Ramos (cell line): ENCODE measurements around the gene CHCHD6.

Experiments
- in situ Hi-C: fragments of 300-500 bp; cut with MboI; formaldehyde crosslinking; loops from one replicate; pipeline ENCODE4 v1.14.3; 2022; ENCODE audit warnings: low sequenced_read_pairs; ENCODE audit not compliant: unreplicated experiment

Gene CHCHD6

GRCh38 chr3:126692858-126693257, 11.2 kb upstream of the CHCHD6 start:
- in situ Hi-C loops = loop anchor here (25.0 kb wide), 1 partner anchor 744 kb away; no protein-coding TSS in a partner anchor

GRCh38 chr3:126693921-126694320, 10.1 kb upstream of the CHCHD6 start:
- in situ Hi-C loops = loop anchor here (25.0 kb wide), 1 partner anchor 743 kb away; no protein-coding TSS in a partner anchor

- in situ Hi-C loops = loop anchor here (25.0 kb wide), 1 partner anchor 741 kb away; no protein-coding TSS in a partner anchor
Measured at GRCh38 chr3:126696701-126697267, 7.3 kb upstream of the CHCHD6 start.

- in situ Hi-C loops = loop anchor here (25.0 kb wide), 1 partner anchor 738 kb away; no protein-coding TSS in a partner anchor
Measured at GRCh38 chr3:126699011-126699410, 5.0 kb upstream of the CHCHD6 start.

GRCh38 chr3:126704494-126705214, 614 bp downstream of the CHCHD6 start:
- in situ Hi-C loops = no loop called here

GRCh38 chr3:126706631-126707030, 2.6 kb downstream of the CHCHD6 start:
- in situ Hi-C loops = no loop called here

GRCh38 chr3:126711121-126711760, 7.2 kb downstream of the CHCHD6 start:
- in situ Hi-C loops = no loop called here

GRCh38 chr3:126713199-126713598, 9.2 kb downstream of the CHCHD6 start:
- in situ Hi-C loops = no loop called here

- in situ Hi-C loops = no loop called here
Measured at GRCh38 chr3:126714276-126714900, 10.3 kb downstream of the CHCHD6 start.

GRCh38 chr3:126714921-126715320, 10.9 kb downstream of the CHCHD6 start:
- in situ Hi-C loops = no loop called here

GRCh38 chr3:126715432-126715831, 11.4 kb downstream of the CHCHD6 start:
- in situ Hi-C loops = no loop called here

GRCh38 chr3:126716057-126716456, 12.0 kb downstream of the CHCHD6 start:
- in situ Hi-C loops = no loop called here

- in situ Hi-C loops = no loop called here
Measured at GRCh38 chr3:126718561-126719445, 14.8 kb downstream of the CHCHD6 start.

GRCh38 chr3:126720596-126720995, 16.6 kb downstream of the CHCHD6 start:
- in situ Hi-C loops = no loop called here

GRCh38 chr3:126721246-126721645, 17.2 kb downstream of the CHCHD6 start:
- in situ Hi-C loops = no loop called here

- in situ Hi-C loops = no loop called here
Measured at GRCh38 chr3:126723237-126723636, 19.2 kb downstream of the CHCHD6 start.

GRCh38 chr3:126723801-126724200, 19.8 kb downstream of the CHCHD6 start:
- in situ Hi-C loops = no loop called here

- in situ Hi-C loops = no loop called here
Measured at GRCh38 chr3:126728680-126729079, 24.6 kb downstream of the CHCHD6 start.

- in situ Hi-C loops = no loop called here
Measured at GRCh38 chr3:126730376-126730775, 26.3 kb downstream of the CHCHD6 start.

GRCh38 chr3:126731044-126731443, 27.0 kb downstream of the CHCHD6 start:
- in situ Hi-C loops = no loop called here
